PFSK-1 (cell line): ENCODE results near the gene PLCD1.

Experiments used
- POLR2AphosphoS5 ChIP-seq: IDR thresholded peaks from 2 replicates; pipeline ENCODE4 v1.6.1; 2012; ENCODE audit warnings: low read depth, mild to moderate bottlenecking, control low read depth, low read length, moderate library complexity
- REST ChIP-seq, 2 experiments: IDR thresholded peaks; 2 replicates each; pipeline versions ENCODE4 v1.6.1 to v1.8.0; 2011 to 2012; ENCODE audit warnings: low read depth in 2 of 2, low read length in 2 of 2, control low read depth in 1 of 2, inconsistent platforms in 1 of 2, mild to moderate bottlenecking in 1 of 2, moderate library complexity in 1 of 2; ENCODE audit not compliant: insufficient read depth in 1 of 2
- SIN3A ChIP-seq: IDR thresholded peaks from 2 replicates; pipeline ENCODE4 v1.6.1; 2012; ENCODE audit warnings: mild to moderate bottlenecking, low read length, moderate library complexity, borderline replicate concordance; ENCODE audit not compliant: insufficient read depth

- TF ChIP-seq SIN3A (no peak), REST (IDR thresholded peaks at IDR 0.05; ENCODE audit: insufficient read depth in 1 of 2, low read depth in 2 of 2, low read length in 2 of 2) (no peak), POLR2AphosphoS5 (no peak)
These were observed 58.6 kb downstream of the PLCD1 start for GRCh38 chr3:37970802-37971201.
